CD14-positive monocyte (primary cell): ENCODE measurements around the gene FNIP2. TPM values are rescaled to one million over a fixed set of nuclear protein-coding genes. Genes with fewer than 3 reads are reported as not detected.
A peak's percentile ranks its signal among the peaks of the same experiment; 100 is the strongest.

ENCODE experiments used
- DNase-seq, 3 donors: peaks; one replicate each; pipeline ENCODE4 v3.0.0-alpha.2; 2011 to 2022
- H2AFZ ChIP-seq: 2 replicates; pipeline ENCODE4 v1.6.0; 2012; ENCODE audit warnings: mild to moderate bottlenecking, low read depth, low read length, inconsistent platforms; ENCODE audit not compliant: insufficient read depth, poor library complexity, severe bottlenecking
- H3K27ac ChIP-seq, 2 donors: 1 replicate in 1 of 2; 2 replicates in 1 of 2; pipeline ENCODE4 v1.5.1; 2012 to 2013; ENCODE audit warnings: low read length in 2 of 2, control low read depth in 1 of 2, inconsistent platforms in 1 of 2, low read depth in 1 of 2, mild to moderate bottlenecking in 1 of 2
- H3K27me3 ChIP-seq, 2 donors: one replicate each; pipeline versions ENCODE4 v1.6.0 to v1.6.1; 2011 to 2013; ENCODE audit warnings: low read length in 2 of 2; ENCODE audit not compliant: control insufficient read depth in 2 of 2, insufficient read depth in 2 of 2
- H3K36me3 ChIP-seq, 2 donors: replicated peaks in 1 of 2; 1 replicate in 1 of 2; 2 replicates in 1 of 2; pipeline versions ENCODE4 v1.5.1 to v1.6.1; 2012 to 2013; ENCODE audit warnings: low read length in 2 of 2, control low read depth in 1 of 2, inconsistent platforms in 1 of 2, mild to moderate bottlenecking in 1 of 2; ENCODE audit not compliant: insufficient read depth in 2 of 2, control insufficient read depth in 1 of 2
- H3K4me1 ChIP-seq, 2 donors: 1 replicate in 1 of 2; 2 replicates in 1 of 2; pipeline versions ENCODE4 v1.5.1 to v1.6.1; 2012 to 2013; ENCODE audit warnings: low read length in 2 of 2, control low read depth in 1 of 2, inconsistent platforms in 1 of 2, mild to moderate bottlenecking in 1 of 2, moderate library complexity in 1 of 2; ENCODE audit not compliant: insufficient read depth in 2 of 2, control insufficient read depth in 1 of 2
- H3K4me2 ChIP-seq: replicated peaks from 2 replicates; pipeline ENCODE3; 2012; ENCODE audit warnings: low read length, moderate library complexity, mild to moderate bottlenecking; ENCODE audit not compliant: poor library complexity, severe bottlenecking; ENCODE audit errors: extremely low read depth
- H3K4me3 ChIP-seq, 3 experiments: fragments of 200-600 bp in 1 of 3; sonication (generic) in 1 of 3; replicated peaks in 1 of 3; 1 replicate in 2 of 3; 2 replicates in 1 of 3; pipeline ENCODE4 v1.5.1; 2011 to 2013; ENCODE audit warnings: low read length in 3 of 3, mild to moderate bottlenecking in 3 of 3, control low read depth in 2 of 3, low read depth in 2 of 3, inconsistent platforms in 1 of 3, moderate library complexity in 1 of 3
- H3K79me2 ChIP-seq: 2 replicates; pipeline ENCODE4 v1.6.0; 2012; ENCODE audit warnings: mild to moderate bottlenecking, control low read depth, inconsistent platforms, low read length, moderate library complexity; ENCODE audit not compliant: insufficient read depth
- H3K9ac ChIP-seq: 2 replicates; pipeline ENCODE4 v1.6.0; 2017; ENCODE audit warnings: low read length, mild to moderate bottlenecking; ENCODE audit not compliant: insufficient read depth, poor library complexity, severe bottlenecking
- H3K9me3 ChIP-seq, 2 donors: replicated peaks in 1 of 2; 1 replicate in 1 of 2; 2 replicates in 1 of 2; pipeline versions ENCODE4 v1.5.1 to v1.6.1; 2012 to 2013; ENCODE audit warnings: low read length in 2 of 2, control low read depth in 1 of 2; ENCODE audit not compliant: control insufficient read depth in 1 of 2, insufficient read depth in 1 of 2
- H4K20me1 ChIP-seq: 2 replicates; pipeline ENCODE4 v1.6.0; 2012; ENCODE audit warnings: mild to moderate bottlenecking, low read length, control low read depth, moderate library complexity; ENCODE audit not compliant: insufficient read depth
- H3K27ac Mint-ChIP-seq, 7 donors: one replicate each; pipeline ENCODE4 v1.8.0; 2020; ENCODE audit warnings: mild to moderate bottlenecking in 7 of 7, mixed read lengths in 7 of 7, moderate library complexity in 6 of 7, inconsistent platforms in 2 of 7
- H3K27me3 Mint-ChIP-seq, 3 donors: one replicate each; pipeline ENCODE4 v1.8.0; 2021 to 2022; ENCODE audit warnings: low read depth in 3 of 3, mild to moderate bottlenecking in 3 of 3, mixed read lengths in 3 of 3, moderate library complexity in 3 of 3, inconsistent platforms in 1 of 3
- H3K36me3 Mint-ChIP-seq, 2 donors: one replicate each; pipeline ENCODE4 v1.8.0; 2020; ENCODE audit warnings: mixed read lengths in 2 of 2, inconsistent platforms in 1 of 2, mild to moderate bottlenecking in 1 of 2
- H3K4me1 Mint-ChIP-seq: one replicate; pipeline ENCODE4 v1.8.0; 2020; ENCODE audit warnings: mild to moderate bottlenecking, mixed read lengths
- H3K4me3 Mint-ChIP-seq, 2 donors: one replicate each; pipeline ENCODE4 v1.8.0; 2020; ENCODE audit warnings: mild to moderate bottlenecking in 2 of 2, mixed read lengths in 2 of 2, moderate library complexity in 1 of 2
- H3K9me3 Mint-ChIP-seq, 7 donors: one replicate each; pipeline ENCODE4 v1.8.0; 2020 to 2022; ENCODE audit warnings: mixed read lengths in 7 of 7, mild to moderate bottlenecking in 6 of 7, moderate library complexity in 6 of 7, inconsistent platforms in 2 of 7
- WGBS: methylation state at CpG from one replicate; pipeline ENCODE4 v1.1.5; 2013; ENCODE audit warnings: missing lambda C conversion rate; ENCODE audit not compliant: insufficient coverage; 5-methylcytosine and 5-hydroxymethylcytosine counted together
- intact Hi-C, 2 donors: fragments of 100-400 bp; cut with micrococcal nuclease; formaldehyde crosslinking; loops; one replicate each; pipeline versions ENCODE4 v1.15.0 to v1.15.1; 2023
- polyA plus RNA-seq, 3 donors: library from polyadenylated mRNA; depleted of rRNA in 1 of 3; unstranded in 2 of 3; stranded (reverse) in 1 of 3; fragments of 300-500 nt in 2 of 3; fragments of >200 nt in 1 of 3; fragmentation: Illumina TruSeq in 2 of 3; gene quantifications; 1 replicate in 2 of 3; 2 replicates in 1 of 3; pipeline ENCODE4 v1.2.3, GENCODE V29; 2012 to 2021
- TF ChIP-seq, protein P1 (sequence below): fragments of 200-600 bp; IDR thresholded peaks from one replicate; pipeline ENCODE4 v1.8.0; 2022; ENCODE audit warnings: antibody characterized with exemption, mild to moderate bottlenecking

FNIP2 gene
- polyA plus RNA-seq, 3 donors: 3.5 to 7.7 (median 5.7) TPM

DNA sequence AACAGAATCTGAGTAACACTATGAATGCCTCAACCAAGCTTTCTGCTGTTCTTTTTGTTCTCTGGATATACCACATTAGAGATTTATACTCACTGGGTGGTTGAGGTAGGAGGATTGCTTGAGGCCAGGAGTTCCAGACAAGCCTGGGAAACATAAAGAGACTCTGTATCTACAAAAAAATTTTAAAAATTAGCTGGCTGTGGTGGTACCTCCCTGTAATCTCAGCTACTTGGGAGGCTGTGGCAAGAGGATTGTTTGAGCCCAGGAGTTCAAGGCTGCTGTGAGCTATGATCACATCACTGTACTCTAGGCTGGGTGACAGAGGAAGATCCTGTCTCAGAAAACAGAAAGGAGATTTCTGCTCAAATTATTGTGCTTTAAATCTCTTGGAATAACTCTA is 172.5 kb downstream of the FNIP2 start:
- intact Hi-C loops: no loop called here

DNA sequence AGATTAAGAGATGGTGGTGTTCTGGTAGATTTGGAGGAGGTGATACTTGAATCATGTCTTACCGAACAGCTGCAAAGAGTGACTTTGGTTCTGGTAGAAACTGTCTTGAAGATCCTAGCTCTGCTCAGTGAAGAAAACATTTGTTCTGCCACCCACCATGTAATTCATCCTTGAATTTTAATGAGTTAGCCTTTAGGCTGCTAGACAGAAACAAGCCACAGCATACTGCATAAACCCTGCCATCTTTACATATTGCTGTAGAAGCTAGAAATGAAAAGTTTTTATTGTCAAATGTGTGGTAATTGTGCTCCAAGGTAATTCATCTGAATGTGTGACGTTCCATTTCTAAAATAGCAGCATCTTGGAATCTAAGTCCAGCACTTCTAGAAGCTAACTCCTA is 173.1 kb downstream of the FNIP2 start:
- H3K36me3 ChIP-seq: no peaks in the 10 kb centered on the region
- H2AFZ ChIP-seq: no peak overlapping the region
- no peaks in the 10 kb centered on the region for H4K20me1 ChIP-seq
- no peaks in the 10 kb centered on the region for H3K27me3 ChIP-seq
- Mint-ChIP-seq H3K4me3 (no peak overlapping the region), H3K9me3 (no peaks in the 10 kb centered on the region), H3K27ac (no peak overlapping the region), H3K27me3 (peaks cover 0 to 2% (median 0%) of the 10 kb centered on the region in 3 donors), H3K36me3 (no peaks in the 10 kb centered on the region), H3K4me1 (peaks cover 26% of the 10 kb centered on the region)
- TF ChIP-seq, protein P1, sequence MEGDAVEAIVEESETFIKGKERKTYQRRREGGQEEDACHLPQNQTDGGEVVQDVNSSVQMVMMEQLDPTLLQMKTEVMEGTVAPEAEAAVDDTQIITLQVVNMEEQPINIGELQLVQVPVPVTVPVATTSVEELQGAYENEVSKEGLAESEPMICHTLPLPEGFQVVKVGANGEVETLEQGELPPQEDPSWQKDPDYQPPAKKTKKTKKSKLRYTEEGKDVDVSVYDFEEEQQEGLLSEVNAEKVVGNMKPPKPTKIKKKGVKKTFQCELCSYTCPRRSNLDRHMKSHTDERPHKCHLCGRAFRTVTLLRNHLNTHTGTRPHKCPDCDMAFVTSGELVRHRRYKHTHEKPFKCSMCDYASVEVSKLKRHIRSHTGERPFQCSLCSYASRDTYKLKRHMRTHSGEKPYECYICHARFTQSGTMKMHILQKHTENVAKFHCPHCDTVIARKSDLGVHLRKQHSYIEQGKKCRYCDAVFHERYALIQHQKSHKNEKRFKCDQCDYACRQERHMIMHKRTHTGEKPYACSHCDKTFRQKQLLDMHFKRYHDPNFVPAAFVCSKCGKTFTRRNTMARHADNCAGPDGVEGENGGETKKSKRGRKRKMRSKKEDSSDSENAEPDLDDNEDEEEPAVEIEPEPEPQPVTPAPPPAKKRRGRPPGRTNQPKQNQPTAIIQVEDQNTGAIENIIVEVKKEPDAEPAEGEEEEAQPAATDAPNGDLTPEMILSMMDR: no peak
- DNase-seq: no peak
- no peak overlapping the region for H3K9ac ChIP-seq
- no peaks in the 10 kb centered on the region for H3K9me3 ChIP-seq
- peaks cover 15 to 27% of the 10 kb centered on the region in 2 donors for H3K4me1 ChIP-seq
- H3K27ac ChIP-seq: no peak overlapping the region
- H3K79me2 ChIP-seq: no peaks in the 10 kb centered on the region
- H3K4me3 ChIP-seq: no peak overlapping the region
- intact Hi-C loops: no loop called here
- WGBS: no CpG with 5 or more reads among the region's 2 CpGs
- no peak overlapping the region for H3K4me2 ChIP-seq

More for the DNA sequence above, 172.5 kb downstream of the FNIP2 start:
- no peak overlapping the region for H3K4me3 ChIP-seq
- H3K27ac Mint-ChIP-seq: peak overlapping the region in 4 of 7 donors; percentile 52 to 88 (median 68)
- H3K9ac ChIP-seq: no peak overlapping the region
- peak in 2 of 3 donors; percentile 31 to 59 for DNase-seq
- H2AFZ ChIP-seq: no peak overlapping the region
- H3K4me3 Mint-ChIP-seq: no peak overlapping the region
- no peaks in the 10 kb centered on the region for H3K9me3 ChIP-seq
- no peaks in the 10 kb centered on the region for H3K36me3 ChIP-seq
- no peaks in the 10 kb centered on the region for H4K20me1 ChIP-seq
- H3K27me3 ChIP-seq: no peaks in the 10 kb centered on the region
- TF ChIP-seq, protein P1: no peak
- H3K4me1 Mint-ChIP-seq: peaks cover 32% of the 10 kb centered on the region
- H3K27ac ChIP-seq: no peak overlapping the region
- H3K9me3 Mint-ChIP-seq: no peaks in the 10 kb centered on the region
- H3K27me3 Mint-ChIP-seq: peaks cover 0 to 2% (median 0%) of the 10 kb centered on the region in 3 donors
- H3K79me2 ChIP-seq: no peaks in the 10 kb centered on the region
- no peak overlapping the region for H3K4me2 ChIP-seq
- H3K4me1 ChIP-seq: peaks cover 21 to 33% of the 10 kb centered on the region in 2 donors
- H3K36me3 Mint-ChIP-seq: no peaks in the 10 kb centered on the region
